Measurements from ENCODE around the gene NOX1.

Gene NOX1

GRCh38 chrX:100874325-100874724 lies at the start of gene NOX1:
TSS of gene NOX1 (minus strand) at chrX:100874359. CDS start at chrX:100874139, 220 bp downstream.
- no peak for FAIRE-seq

DNA sequence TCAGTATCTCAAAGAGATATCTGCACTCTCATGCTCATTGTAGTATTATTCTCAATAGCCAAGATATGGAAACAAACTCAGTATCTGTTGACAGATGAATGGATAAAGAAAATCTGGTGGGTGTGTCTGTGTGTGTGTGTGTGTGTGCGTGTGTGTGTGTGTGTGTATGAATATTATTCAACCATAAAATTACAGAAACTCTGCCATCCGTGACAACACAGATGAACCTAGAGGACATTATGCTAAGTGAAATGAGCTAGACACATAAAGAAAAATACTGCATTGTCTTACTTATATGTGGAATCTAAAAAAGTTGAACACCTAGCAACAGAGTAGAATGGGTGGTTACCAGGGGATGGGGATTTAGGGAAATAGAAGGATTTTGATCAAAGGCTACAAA lies 41.4 kb upstream of the NOX1 start:
- no peak for FAIRE-seq

DNA sequence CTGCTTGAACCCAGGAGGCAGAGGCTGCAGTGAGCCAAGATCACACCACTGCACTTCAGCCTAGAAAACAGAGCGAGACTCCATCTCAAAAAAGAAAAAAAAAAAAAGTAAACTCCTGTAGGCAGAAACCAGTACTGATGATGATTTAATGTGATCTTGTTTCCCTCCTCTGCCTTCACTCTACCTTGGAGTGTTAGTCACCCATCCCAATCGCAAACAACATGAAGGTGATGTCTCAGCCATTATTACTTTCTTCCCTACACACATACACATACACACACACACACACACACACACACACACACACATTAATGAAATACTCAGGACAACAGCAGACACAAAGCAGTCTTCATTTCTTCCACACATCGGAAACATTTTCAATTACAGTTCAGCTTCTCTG lies 39.0 kb upstream of the NOX1 start:
- FAIRE-seq, result no peak

GRCh38 chrX:100911731-100912130 lies 37.6 kb upstream of the NOX1 start:
- FAIRE-seq, result no peak

GRCh38 chrX:100905620-100906019 lies 31.5 kb upstream of the NOX1 start:
- FAIRE-seq, result peak; percentile 30

DNA sequence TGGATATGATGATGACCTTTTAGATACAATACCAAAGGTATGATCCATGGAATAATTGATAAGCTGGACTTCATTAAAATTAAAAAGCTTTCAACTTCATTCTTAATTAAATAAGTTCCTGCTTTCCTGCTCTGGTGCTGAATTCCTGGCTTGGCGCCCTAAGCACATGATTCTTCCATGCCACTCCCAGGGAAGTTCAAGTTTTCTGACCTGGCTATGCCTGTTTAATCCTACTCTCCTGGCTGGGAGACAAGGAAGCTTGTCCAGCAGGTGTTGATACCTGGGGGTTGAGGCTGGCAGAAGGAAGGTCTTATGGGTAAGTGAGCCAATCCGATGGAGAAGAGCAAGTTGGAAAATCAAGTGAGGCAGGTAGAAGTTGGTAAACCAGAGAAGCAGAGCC lies 30.3 kb upstream of the NOX1 start:
- no peak for FAIRE-seq

- FAIRE-seq, result no peak
These were observed 21.4 kb upstream of the NOX1 start for GRCh38 chrX:100895365-100896075.

GRCh38 chrX:100883654-100884053 lies 9.5 kb upstream of the NOX1 start:
- FAIRE-seq, result no peak

- FAIRE-seq, result no peak
These were observed 6.2 kb upstream of the NOX1 start for GRCh38 chrX:100880368-100880767.

- no peak for FAIRE-seq
These were observed 2.3 kb downstream of the NOX1 start for GRCh38 chrX:100871594-100872560.

DNA sequence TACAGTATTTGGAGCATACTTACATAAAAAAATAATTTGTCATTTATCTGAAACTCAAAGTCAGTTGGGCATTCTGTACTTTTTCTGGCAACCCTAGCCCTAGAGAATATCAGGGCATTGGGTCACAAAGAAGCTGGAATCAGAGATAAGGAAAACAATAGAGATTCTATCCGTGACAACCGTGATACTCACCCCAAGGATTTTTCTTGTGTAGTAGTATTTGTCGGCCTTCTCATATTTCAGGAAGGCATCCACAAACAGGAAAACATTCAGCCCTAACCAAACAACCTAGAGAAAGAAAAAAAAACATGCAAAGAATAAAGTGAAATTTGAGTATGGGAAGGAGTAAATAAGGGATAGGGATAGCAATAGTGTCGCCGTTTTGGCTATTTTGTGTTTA lies 3.6 kb downstream of the NOX1 start:
- no peak for FAIRE-seq

DNA sequence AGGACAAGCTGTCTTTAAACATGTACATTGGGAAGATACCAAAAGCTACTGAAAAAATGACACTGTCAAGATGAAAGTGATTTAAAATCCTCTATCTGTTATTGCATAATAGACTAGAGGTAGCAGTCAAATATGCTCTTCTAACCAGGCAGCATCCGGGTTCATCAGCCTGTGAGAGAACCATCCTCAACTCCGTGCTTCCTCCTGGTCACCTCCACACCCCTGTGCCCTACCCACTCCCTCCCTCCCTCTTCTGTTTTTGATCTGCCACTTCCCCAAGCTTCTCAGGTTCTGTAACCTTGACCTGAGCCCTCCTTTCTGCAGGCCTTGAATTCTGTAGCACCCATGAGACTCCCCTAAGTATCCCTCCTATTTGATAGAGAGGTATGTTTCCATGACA lies 5.9 kb downstream of the NOX1 start:
- no peak for FAIRE-seq

DNA sequence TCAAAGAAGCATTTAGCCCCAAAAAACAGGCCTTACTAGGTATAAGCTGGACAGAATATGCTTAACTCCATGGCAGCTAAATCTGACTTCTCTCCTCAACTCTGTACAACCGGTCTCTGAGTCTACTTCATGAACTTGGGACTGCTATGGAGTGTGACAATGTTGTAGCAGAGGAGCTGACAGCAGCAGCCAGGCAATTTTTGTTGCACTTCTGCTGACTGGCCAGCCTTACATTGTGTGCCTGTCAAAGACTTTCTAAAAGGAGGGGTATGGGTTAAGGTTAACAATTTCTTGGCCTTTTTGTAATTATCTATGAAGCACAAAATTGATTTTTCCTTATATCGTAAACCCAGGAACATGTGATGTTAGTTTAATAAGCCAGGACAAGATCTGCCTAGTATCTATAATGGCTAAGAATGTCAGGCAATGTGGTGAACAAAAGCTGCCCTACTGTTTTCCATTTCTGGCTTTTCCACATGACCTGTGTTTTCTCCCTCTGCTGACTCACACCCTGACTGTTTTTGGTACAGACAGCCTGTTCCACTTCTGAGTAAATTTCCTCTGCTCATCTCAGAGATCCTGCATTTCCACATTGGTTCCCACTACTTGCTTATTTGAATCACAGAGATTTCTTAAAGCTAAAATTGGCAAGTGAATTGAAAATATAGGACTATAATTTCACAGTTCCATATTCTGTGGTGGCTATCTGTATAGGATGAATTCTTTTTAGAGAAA lies 9.3 kb downstream of the NOX1 start:
- FAIRE-seq, result no peak

DNA sequence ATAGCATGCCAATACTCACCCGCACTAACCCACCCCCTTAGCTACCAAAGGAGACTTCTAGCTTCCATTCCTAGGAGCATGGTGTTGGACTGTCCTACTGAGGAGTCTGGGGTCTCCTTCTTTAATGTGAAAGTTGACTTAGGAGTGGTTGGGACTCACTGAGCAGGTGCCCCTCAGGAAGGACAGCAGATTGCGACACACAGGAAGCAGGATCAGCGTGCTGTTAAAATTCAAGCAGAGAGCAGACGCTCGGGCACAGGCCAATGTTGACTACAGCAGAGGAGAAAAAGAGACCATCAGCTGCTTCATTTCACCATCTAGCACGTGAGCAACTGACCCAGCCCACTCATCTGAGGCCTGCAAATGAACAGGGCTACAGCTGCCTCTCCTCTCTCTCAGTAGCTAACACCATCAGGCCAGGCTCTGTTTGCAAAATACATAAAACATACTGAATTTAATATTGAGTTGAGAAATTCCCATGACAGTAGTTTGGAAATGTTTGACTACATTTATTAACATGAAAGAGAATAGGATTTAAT lies 10.8 kb downstream of the NOX1 start:
- no peak for FAIRE-seq

- no peak for FAIRE-seq
These were observed 21.3 kb downstream of the NOX1 start for GRCh38 chrX:100852810-100853209.

- no peak for FAIRE-seq
These were observed 23.8 kb downstream of the NOX1 start for GRCh38 chrX:100850317-100850716.

DNA sequence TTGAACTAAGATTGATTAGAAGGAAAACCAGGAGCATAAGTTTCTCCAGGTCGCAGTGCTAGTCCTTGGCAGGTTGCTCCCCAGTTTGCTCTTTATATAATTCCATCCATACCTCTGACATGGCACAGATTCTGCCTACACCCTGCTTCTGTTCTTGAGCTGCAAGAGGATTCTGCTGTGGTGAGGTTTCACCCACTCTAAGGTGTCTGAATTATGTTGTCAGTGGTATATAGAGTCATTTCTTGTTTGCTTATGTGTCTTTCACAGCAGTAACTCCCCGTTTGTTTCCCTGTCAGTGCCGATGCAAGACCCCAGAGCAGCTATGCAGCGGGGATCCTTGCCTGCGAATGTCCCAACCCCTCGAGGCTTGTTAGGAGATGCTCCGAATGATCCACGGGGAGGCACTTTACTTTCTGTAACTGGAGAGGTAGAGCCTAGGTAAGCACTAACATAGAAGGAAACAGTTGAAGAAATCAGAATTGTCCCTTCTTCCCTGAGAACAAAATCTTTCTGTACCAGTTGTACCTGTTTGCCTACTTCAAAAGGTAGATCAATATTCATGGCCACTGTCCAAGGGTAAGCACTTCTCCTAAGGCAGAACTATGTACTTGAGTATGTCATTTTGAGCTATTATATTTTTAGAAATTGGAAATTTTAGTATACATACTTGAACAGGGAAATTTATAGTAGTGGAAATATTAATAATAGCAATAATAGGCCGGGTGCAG lies 42.8 kb downstream of the NOX1 start:
- FAIRE-seq, result no peak

GRCh38 chrX:100830547-100830946 lies 43.6 kb downstream of the NOX1 start:
- no peak for FAIRE-seq

GRCh38 chrX:100830143-100830542 lies 44.0 kb downstream of the NOX1 start:
- FAIRE-seq, result no peak

GRCh38 chrX:100829730-100830129 lies 44.4 kb downstream of the NOX1 start:
- FAIRE-seq, result no peak

DNA sequence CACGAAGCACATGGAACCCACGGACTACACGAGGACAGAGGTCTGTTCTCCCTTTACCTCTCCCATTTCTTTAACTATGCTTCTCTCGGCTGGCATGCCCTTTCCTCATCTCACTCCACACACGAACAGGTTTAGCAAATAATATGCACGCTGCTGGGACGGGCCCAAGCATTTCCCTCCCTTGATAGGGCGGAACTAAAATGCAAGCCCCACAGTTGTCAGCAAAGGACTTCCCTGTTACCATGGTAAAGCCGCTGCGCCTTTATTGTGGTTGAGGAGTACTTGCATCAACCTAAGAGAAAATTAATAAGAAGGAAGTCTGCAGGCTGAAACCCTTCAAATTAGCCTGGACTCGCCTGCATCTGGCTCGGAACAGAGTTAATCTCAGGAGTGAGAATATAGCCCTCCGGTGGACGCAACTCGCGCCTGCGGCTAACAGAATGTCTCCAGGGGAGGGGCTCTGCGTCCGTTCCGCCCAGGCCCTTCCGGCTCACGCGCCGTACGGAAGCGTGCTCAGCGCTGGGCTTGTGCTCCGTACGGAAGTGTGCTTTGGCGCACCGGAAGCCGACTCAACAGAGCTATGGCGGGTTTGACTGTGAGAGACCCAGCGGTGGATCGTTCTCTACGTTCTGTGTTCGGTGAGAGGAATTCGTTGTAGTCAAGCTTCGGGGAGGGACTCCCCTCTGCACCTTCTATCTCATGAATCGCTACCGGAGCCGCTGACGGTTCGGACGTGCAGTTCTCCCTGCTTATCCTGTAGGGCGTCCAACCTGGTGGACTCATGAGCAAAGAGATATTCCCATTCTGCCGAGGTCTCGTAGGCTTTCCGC lies 54.1 kb downstream of the NOX1 start, which contains the start of gene CSTF2:
CSTF2 (plus strand) TSS at position 555 of the 830 bp plus-strand sequence; CDS start at position 581, 26 bp downstream.
- FAIRE-seq, result peak; percentile 56

GRCh38 chrX:100819534-100819836 lies 54.7 kb downstream of the NOX1 start:
- FAIRE-seq, result no peak
